Common myeloid progenitor, CD34-positive (primary cell): Measurements from ENCODE around the gene CD2BP2.

Source experiments
- CTCF ChIA-PET: fragments of 350-600 bp; sonication (Branson Sonifier 250); formaldehyde crosslinking; loops from one replicate; lab custom pipeline; 2021; ENCODE audit warnings: antibody characterized with exemption; lab: Charles Lee
- POLR2A ChIA-PET: fragments of 350-600 bp; sonication (Branson Sonifier 250); formaldehyde crosslinking; loops from one replicate; lab custom pipeline; 2021; ENCODE audit warnings: antibody characterized with exemption; lab: Charles Lee
- DNase-seq, 3 donors: peaks; one replicate each; pipeline versions ENCODE4 v3.0.0 to v3.0.0-alpha.2; 2013
- H3K27ac ChIP-seq, 2 experiments: 1 replicate in 1 of 2; 2 replicates in 1 of 2; pipeline ENCODE4 v1.7.0; 2013; ENCODE audit warnings: inconsistent platforms in 2 of 2, low read length in 2 of 2, mild to moderate bottlenecking in 2 of 2, low read depth in 1 of 2, moderate library complexity in 1 of 2; ENCODE audit not compliant: severe bottlenecking in 2 of 2, insufficient read depth in 1 of 2, poor library complexity in 1 of 2
- H3K27me3 ChIP-seq, 5 experiments: replicated peaks in 2 of 5; 1 replicate in 3 of 5; 2 replicates in 2 of 5; pipeline versions ENCODE4 v1.6.1 to v1.7.0; 2013; ENCODE audit warnings: low read length in 4 of 5, mild to moderate bottlenecking in 2 of 5, moderate library complexity in 2 of 5, inconsistent platforms in 1 of 5; ENCODE audit not compliant: insufficient read depth in 5 of 5, control insufficient read depth in 4 of 5
- H3K36me3 ChIP-seq, 4 experiments: 1 replicate in 2 of 4; 2 replicates in 2 of 4; pipeline versions ENCODE4 v1.6.1 to v1.7.0; 2013; ENCODE audit warnings: low read length in 3 of 4, control low read depth in 1 of 4, mild to moderate bottlenecking in 1 of 4; ENCODE audit not compliant: control insufficient read depth in 4 of 4, insufficient read depth in 4 of 4
- H3K4me1 ChIP-seq, 4 experiments: 1 replicate in 3 of 4; 2 replicates in 1 of 4; pipeline versions ENCODE4 v1.6.1 to v1.7.1; 2013; ENCODE audit warnings: low read length in 3 of 4, mild to moderate bottlenecking in 3 of 4, control low read depth in 1 of 4, inconsistent platforms in 1 of 4, moderate library complexity in 1 of 4; ENCODE audit not compliant: control insufficient read depth in 4 of 4, insufficient read depth in 4 of 4; ENCODE audit errors: control extremely low read depth in 1 of 4
- H3K4me3 ChIP-seq, 7 experiments: 1 replicate in 4 of 7; 2 replicates in 3 of 7; pipeline versions ENCODE4 v1.5.1 to v1.7.0; 2013; ENCODE audit warnings: mild to moderate bottlenecking in 7 of 7, low read length in 6 of 7, moderate library complexity in 6 of 7, inconsistent platforms in 2 of 7, low read depth in 2 of 7, control low read depth in 1 of 7; ENCODE audit not compliant: insufficient read depth in 4 of 7, control insufficient read depth in 1 of 7; ENCODE audit errors: extremely low read depth in 1 of 7
- H3K9me3 ChIP-seq, 5 experiments: 1 replicate in 4 of 5; 2 replicates in 1 of 5; pipeline versions ENCODE4 v1.6.1 to v1.7.1; 2013; ENCODE audit warnings: low read length in 4 of 5, mild to moderate bottlenecking in 2 of 5, inconsistent platforms in 1 of 5, low read depth in 1 of 5, moderate library complexity in 1 of 5; ENCODE audit not compliant: control insufficient read depth in 4 of 5, insufficient read depth in 2 of 5; ENCODE audit errors: control extremely low read depth in 1 of 5
- WGBS: methylation state at CpG from one replicate; pipeline ENCODE4 v1.1.5; 2013; ENCODE audit not compliant: insufficient coverage; 5-methylcytosine and 5-hydroxymethylcytosine counted together

The CD2BP2 gene

DNA sequence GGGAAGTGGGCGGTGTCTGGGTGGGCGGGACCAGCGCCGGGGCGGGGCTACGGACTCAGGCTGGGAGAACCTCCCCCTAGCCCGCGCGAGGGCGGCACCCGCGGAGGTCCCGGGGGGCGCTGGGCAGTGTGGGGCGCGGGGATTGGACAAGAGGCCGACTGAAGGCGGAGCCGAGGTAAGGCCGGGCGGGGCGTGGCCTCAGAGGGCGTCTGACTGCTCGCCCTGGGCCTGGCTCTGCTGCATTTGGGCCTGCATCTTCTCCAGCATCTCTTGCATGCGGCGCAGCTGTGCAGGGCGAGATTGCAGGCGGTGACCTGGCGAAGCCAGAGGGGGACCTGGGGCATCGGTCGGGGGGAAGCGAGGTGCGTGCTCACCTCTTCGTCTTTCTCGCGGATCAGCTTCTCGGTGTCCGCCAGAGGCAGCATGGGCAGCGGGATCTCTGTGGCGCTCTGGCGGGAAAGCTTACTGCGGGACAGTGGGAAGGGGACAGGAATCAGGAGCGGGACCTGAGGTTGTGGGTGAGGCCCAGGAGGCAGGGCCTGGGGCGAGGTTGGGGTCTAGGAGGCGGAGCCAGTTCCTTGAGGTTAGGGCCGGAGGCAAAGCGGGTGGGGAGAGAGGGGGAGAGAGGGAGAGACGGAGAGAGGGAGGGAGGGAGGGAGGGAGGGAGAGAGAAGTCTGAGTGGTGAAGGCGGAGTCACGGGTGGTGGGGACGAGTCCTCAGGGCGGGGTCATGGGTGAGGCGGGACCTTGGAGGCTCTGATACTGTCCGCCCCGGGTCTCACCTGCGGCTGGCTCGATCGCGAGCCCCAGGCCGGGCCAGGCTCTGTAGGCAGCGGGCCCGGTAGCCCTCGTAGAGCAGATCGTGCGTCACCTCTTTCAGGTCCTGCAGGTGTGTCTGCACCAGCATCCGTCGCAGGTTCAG, 23.4 kb upstream of the CD2BP2 start:
- H3K4me1 ChIP-seq = peaks cover 0 to 64% (median 54%) of the 10 kb centered on the region in 4 experiments
- H3K4me3 ChIP-seq = peak overlapping the region; percentile 36 to 93 (median 79)
- POLR2A ChIA-PET = interaction anchor here (0.7 to 1.8 kb wide), 7 partner anchors 9 to 695 kb away, joined by 3 to 11 read pairs (median 4); partner anchors contain the start of genes CD2BP2, ZNF48 and ZNF771
- WGBS = 0% methylated on average over 46 of the region's 67 CpGs
- H3K9me3 ChIP-seq = no peaks in the 10 kb centered on the region
- no peaks in the 10 kb centered on the region for H3K27me3 ChIP-seq
- no peaks in the 10 kb centered on the region for H3K36me3 ChIP-seq
- DNase-seq = peak; percentile 98 to 99 (median 99)
- H3K27ac ChIP-seq = peak overlapping the region; percentile 94 to 97
- CTCF ChIA-PET = interaction anchor here (1.0 to 1.9 kb wide), 2 partner anchors 21 to 33 kb away, joined by 3 to 8 read pairs; no protein-coding TSS in a partner anchor

DNA sequence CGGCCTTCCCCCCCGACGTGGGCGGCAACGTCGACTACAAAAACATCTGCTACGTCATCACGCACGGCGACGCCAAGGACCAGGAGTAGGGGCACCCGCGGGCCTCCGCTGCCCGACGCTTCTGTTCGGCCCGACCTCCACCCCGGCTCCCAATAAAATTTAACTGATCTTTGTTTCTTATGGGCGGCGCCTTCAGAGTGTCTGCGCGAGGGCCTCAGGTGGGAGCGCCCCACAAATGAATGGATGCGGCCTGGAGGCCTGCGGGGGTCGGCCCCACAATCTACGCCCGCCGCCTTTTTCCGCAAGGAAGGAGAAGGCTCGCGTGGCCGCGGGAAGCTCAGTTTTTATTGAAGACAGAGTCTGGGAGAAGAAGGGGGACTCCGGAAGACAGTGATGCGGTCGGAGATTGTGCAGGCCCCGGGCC, 22.7 kb upstream of the CD2BP2 start:
- H3K27me3 ChIP-seq = no peaks in the 10 kb centered on the region
- 0% methylated on average over 34 of the region's 39 CpGs for WGBS
- H3K4me3 ChIP-seq = peak overlapping the region; percentile 20 to 93 (median 69)
- no peaks in the 10 kb centered on the region for H3K9me3 ChIP-seq
- peak overlapping the region; percentile 94 to 97 for H3K27ac ChIP-seq
- CTCF ChIA-PET = interaction anchor here (1.0 to 2.7 kb wide), 3 partner anchors 18 to 33 kb away, joined by 3 to 11 read pairs (median 8); partner anchors contain the start of gene ZNF48
- no peaks in the 10 kb centered on the region for H3K36me3 ChIP-seq
- peaks cover 0 to 57% (median 49%) of the 10 kb centered on the region in 4 experiments for H3K4me1 ChIP-seq
- POLR2A ChIA-PET = interaction anchor here (0.7 to 1.8 kb wide), 7 partner anchors 8 to 696 kb away, joined by 3 to 11 read pairs (median 4); partner anchors contain the start of genes CD2BP2, ZNF48 and ZNF771
- DNase-seq = peak; percentile 92 to 96 (median 95)

DNA sequence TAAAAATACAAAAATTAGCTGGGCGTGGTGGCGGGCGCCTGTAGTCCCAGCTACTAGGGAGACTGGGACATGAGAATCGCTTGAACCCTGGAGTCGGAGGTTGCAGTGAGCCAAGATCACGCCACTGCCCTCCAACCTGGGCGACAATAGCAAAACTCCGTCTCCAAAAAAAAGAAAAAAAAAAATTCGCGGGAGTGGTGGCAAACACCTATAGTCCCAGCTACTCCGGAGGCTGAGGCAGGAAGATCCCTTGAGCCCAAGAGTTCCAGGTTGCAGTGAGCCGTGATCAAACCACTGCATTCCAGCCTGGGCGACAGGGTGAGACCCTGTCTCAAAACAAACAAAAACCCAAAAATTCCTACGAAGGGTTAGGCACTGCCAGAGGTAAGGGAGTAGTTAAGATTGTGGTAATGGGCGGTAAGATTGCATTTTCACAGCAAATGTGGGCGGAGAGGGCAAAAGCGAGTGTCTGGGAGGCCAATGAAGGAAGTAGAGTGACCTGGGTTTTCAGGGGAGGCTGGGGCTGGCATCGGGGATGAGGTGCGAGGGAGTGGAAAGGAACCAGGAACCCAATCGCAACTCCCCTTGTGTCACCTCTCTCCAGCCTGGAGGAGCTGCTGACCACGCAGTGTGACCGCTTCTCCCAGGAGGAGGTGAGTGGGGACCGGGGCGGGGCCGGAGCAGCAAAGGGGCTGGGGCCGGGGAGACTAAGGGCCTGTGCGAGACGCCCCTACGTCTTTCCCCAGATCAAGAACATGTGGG, 22.1 kb upstream of the CD2BP2 start:
- ChIA-PET POLR2A (interaction anchor here (1.0 to 1.8 kb wide), 4 partner anchors 8 to 30 kb away, joined by 3 to 11 read pairs (median 4); partner anchors contain the start of genes ZNF48 and ZNF771), CTCF (interaction anchor here (0.6 to 2.7 kb wide), 4 partner anchors 19 to 32 kb away, joined by 3 to 11 read pairs (median 6); partner anchors contain the start of gene ZNF48)
- Histone ChIP-seq H3K36me3 (no peaks in the 10 kb centered on the region), H3K9me3 (no peaks in the 10 kb centered on the region), H3K4me1 (peaks cover 0 to 51% (median 44%) of the 10 kb centered on the region in 4 experiments), H3K27me3 (no peaks in the 10 kb centered on the region), H3K4me3 (peak overlapping the region in 6 of 7 experiments; percentile 12 to 93 (median 73)), H3K27ac (peak overlapping the region; percentile 94 to 97)
- WGBS = 39% methylated on average over 28 of the region's 29 CpGs
- peak; percentile 57 to 86 (median 80) for DNase-seq

DNA sequence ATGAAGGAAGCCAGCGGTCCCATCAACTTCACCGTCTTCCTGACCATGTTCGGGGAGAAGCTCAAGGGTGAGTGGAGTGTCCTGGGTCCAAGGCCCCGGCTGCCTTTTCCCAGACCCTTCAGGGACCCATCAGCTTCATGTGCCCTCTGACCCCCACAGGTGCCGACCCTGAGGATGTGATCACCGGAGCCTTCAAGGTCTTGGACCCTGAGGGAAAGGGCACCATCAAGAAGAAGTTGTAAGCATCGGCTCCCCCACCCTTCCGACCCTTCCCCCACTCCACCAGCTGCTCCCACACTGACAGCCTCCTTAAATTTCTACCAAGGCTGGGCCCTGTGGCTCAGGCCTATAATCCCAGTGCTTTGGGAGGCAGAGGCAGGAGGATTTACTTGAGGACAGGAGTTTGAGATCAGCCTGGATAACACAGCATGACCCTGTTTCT, 21.4 kb upstream of the CD2BP2 start:
- 100% methylated on average over 6 of the region's 8 CpGs for WGBS
- ChIA-PET CTCF (interaction anchor here (1.7 to 2.7 kb wide), 2 partner anchors 19 to 33 kb away, joined by 5 to 11 read pairs; partner anchors contain the start of gene ZNF48), POLR2A (no interaction called here)
- Histone ChIP-seq H3K36me3 (no peaks in the 10 kb centered on the region), H3K9me3 (no peaks in the 10 kb centered on the region), H3K27me3 (no peaks in the 10 kb centered on the region), H3K4me3 (no peak overlapping the region), H3K27ac (peak overlapping the region in 1 of 2 experiments; percentile 97), H3K4me1 (peaks cover 0 to 47% (median 41%) of the 10 kb centered on the region in 4 experiments)
- DNase-seq = no peak

DNA sequence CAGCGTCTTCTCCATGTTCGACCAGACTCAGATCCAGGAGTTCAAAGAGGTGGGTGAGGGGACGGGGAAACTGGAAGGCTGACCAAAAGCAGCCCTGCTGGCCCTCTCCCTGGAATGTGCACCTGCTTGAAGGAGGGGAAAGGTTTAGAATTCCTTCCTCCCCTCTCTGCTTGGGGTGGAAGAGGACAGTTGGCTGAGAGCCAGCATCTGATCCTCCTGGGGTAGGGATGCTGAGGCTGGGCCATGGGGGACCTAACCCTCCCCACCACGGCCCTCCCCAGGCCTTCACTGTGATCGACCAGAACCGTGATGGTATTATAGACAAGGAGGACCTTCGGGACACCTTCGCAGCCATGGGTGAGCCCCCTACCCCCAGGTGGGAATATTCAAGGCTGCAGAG, 20.8 kb upstream of the CD2BP2 start:
- ChIA-PET CTCF (interaction anchor here (1.7 to 2.7 kb wide), 2 partner anchors 20 to 34 kb away, joined by 5 to 11 read pairs; partner anchors contain the start of gene ZNF48), POLR2A (no interaction called here)
- Histone ChIP-seq H3K27me3 (no peaks in the 10 kb centered on the region), H3K36me3 (no peaks in the 10 kb centered on the region), H3K4me3 (no peak overlapping the region), H3K27ac (peak overlapping the region in 1 of 2 experiments; percentile 97), H3K4me1 (peaks cover 2 to 46% (median 42%) of the 10 kb centered on the region in 4 experiments), H3K9me3 (no peaks in the 10 kb centered on the region)
- DNase-seq = no peak
- whole genome bisulfite sequencing = 100% methylated on average over 8 of the region's 8 CpGs

DNA sequence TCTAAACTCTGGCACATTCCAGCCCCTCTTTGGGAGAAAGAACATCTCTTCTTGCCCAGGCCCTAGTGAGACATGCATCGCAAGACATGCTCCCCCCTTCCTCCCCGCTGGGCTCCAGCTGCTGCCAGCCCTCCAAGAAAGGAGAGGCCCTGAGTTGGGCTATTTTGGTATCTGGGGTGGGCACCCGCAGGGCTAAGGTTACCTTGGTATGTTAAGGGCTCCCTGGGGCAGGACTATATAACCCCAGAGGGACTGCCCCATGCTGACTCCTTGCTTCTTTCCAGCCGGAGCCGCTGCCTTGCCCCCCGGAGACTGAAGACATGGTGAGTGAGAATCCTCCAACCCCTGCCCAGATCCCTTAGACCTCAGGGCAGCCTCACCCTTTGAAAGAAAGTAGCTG, 19.4 kb upstream of the CD2BP2 start, which contains the start of gene MYL11:
Gene MYL11 (plus strand): TSS at position 265 of the 400 bp plus-strand sequence. CDS start 56 bp downstream, at position 321.
- ChIA-PET POLR2A (interaction anchor here (0.6 kb wide), 1 partner anchor 311 kb away, joined by 3 read pairs; no protein-coding TSS in a partner anchor), CTCF (interaction anchor here (1.5 kb wide), 1 partner anchor 18 kb away, joined by 3 read pairs; no protein-coding TSS in a partner anchor)
- H3K27me3 ChIP-seq = no peaks in the 10 kb centered on the region
- no peak within 1 kb of the TSS for H3K4me3 ChIP-seq
- no peaks in the 10 kb centered on the region for H3K9me3 ChIP-seq
- 100% methylated on average over 4 of the region's 6 CpGs for WGBS
- peak within 1 kb of the TSS in 1 of 2 experiments; percentile 97 for H3K27ac ChIP-seq
- peaks cover 2 to 46% (median 39%) of the 10 kb centered on the region in 4 experiments for H3K4me1 ChIP-seq
- DNase-seq = no peak
- no peaks in the 10 kb centered on the region for H3K36me3 ChIP-seq
